ENCODE measurements around the gene TBC1D20.

- TF ChIP-seq CTCF (IDR thresholded peaks at IDR 0.05; ENCODE audit: low read depth, low read length) = no peak
- no peak for TF ChIP-seq POLR2A (IDR thresholded peaks at IDR 0.05; ENCODE audit: extremely low read depth, insufficient read length)
Observed at GRCh38 chr20:475463-476357, 13.4 kb upstream of the TBC1D20 start.
